ENCODE measurements around the gene GJD3.

GJD3 gene

DNA sequence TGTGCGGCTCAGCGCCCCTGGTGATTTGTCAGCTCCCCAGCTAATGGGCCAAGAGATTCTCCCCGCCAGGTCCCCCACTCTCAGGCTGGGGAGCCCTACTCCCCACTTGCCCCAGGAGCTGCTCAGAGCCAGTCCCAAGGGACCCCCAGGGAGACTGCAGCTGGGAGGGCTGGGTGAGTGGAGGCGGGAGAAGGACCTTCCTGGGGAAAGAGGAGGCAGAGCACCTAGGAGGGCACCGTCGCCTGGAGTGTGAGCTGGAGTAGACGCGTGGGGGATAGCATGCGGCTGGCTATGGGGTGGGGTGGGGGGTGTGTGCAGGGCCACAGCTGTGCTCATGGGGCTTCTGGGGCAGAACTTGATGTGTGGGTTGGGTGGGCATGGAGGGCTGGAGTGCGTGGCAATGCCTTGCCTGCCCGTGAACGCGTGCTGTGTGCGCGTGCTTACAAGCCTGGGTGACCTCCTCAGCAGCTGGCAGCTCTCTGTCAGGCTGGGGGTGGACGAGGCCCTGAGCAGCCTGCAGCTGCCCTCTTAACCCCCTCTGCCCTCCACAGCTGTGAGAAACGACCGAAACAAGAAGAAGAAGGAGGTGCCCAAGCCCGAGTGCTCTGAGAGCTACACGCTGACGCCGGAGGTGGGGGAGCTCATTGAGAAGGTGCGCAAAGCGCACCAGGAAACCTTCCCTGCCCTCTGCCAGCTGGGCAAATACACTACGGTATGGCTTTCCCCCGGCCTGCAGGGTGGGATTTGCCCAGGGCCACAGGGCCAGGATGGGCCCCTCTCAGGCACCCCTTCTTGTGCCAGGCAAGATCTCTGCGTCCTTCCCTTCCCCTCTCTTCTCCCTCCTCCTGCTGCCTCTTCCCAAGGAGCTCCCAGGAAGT is 12.9 kb downstream of the GJD3 start:
- DNase-seq (ENCODE audit: low read depth in 2 of 2) = no peak

DNA sequence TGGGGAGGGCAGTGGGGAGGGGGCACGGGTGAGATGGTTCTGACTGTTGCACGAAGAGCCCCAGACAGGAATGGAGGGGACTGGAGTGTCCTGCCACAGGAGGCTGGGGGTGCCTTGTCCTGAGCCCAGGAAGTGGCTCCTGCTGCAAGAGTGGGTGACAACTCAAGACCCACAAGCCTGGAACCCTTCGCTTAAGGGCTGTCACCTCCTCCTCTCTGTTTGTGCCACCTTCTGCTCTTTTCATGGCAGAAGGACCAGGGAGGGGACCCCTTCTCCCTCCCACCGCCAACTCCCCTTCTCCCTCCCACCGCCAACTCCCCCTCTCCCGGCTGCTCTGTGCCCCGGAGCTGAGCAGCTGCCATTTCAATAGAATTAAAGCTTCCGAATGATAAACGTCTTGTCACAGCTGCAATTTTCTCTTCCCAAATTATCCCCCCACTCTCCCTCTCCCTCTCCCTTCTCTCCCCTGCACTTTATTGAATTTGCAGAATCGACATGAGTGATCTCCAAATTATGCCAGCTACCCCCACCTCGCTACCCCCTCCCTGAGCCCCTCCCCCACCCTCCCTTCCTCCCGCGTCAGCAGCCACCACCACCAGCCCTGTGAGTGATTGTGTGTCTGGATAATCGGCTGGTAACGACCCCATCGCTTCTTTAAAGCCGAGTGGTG is 13.7 kb downstream of the GJD3 start:
- no peak for DNase-seq (ENCODE audit: low read depth in 2 of 2)

DNA sequence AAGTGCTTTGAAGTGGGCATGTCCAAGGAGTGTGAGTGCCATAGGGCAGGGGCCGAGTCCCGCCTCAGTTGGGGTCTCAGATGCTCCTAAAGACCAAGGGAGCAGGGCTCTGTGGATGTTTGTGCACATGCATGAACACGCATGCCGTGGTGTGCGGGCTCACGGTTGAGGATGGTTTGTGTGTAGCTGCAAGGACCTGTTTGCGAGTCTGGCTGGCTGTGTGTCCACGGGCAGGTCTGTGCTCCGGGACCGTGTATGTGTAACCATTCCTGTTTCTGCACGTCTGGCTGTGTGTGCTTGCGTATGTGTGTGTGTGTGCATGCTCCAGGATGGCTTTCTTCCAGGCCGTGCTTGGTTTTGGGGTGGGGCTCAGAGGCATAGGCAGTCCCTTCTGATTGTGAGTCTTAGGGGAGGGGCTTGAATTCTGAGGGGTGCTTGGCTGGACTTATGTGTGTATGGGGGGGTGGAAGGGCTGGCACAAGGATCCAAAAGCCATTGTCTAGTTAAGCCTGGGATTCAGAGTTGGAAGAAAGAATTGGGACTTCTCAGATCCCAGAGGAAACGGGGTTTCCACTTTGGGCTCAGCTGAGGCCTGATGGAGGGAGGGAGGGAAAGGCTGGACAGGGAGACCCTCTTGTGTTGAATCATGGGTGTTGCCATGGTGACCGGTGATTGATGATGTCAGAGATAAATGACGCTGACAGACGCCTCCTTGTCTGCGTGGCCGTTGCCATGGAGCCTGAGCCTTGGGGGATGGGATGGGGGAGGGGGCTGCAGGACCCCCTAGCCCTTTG is 14.4 kb downstream of the GJD3 start:
- no peak for DNase-seq (ENCODE audit: low read depth in 2 of 2)

DNA sequence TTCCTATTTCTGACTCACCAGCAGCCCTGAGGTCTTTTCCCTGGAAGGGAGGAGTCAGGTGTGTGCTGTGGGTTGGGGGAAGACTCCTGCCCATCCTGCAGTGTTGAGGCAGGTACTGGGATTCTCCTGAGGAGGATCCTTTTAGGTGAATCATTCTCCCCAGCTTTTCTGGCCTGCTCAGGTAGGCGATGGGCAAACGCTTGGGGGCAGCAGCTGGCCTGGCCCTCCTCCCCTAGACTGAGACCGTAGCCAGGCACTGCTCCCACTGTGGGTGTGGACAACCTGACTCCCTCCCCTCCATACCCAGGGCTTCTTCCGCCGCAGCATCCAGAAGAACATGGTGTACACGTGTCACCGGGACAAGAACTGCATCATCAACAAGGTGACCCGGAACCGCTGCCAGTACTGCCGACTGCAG is 15.1 kb downstream of the GJD3 start:
- DNase-seq (ENCODE audit: low read depth in 2 of 2) = no peak

DNA sequence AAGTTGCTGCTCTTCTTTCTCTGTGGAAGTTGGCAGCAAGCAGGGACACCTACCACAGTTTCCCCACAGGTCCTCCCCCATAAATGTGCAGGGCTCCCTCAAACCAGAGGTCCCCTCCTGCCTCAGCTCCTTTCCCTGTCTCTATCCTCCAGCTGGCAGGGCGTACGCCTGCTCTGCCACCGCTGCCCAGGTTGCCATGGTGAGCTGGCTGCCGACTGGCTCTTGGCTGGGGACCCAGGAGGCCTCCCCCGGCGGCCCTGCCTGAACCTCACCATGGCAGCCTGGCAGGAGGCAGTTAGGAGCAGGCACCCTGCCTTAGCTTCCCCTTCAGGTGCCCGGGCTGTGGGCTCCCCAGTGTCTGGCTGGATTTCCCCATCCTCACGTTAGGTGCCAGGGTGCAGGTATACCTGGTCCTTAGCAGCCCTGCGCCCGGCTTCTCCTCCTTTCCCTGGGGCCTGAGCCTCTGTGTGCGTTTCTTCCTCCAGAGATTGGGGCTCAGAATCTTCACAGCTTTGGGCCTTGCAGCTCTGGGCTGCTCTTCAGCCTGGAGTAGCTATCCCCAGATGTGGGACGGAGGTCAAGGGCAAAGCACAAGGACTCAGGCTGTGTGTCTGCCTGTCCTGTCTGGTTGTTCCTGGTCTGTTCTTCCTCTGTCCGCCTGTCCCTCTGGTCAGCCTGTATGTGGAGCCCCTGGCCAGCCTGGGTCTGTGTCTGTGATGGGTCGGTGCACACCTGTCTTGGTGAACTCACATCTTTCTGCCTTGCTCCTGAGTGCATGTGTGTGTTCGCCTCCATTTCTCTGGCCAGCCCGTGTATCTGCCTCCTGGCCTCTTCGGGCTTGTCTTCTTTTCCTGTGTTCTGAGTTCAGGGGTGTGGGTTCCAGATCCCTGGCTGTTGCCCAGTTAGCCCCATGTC is 15.7 kb downstream of the GJD3 start:
- DNase-seq (ENCODE audit: low read depth in 2 of 2) = no peak

DNA sequence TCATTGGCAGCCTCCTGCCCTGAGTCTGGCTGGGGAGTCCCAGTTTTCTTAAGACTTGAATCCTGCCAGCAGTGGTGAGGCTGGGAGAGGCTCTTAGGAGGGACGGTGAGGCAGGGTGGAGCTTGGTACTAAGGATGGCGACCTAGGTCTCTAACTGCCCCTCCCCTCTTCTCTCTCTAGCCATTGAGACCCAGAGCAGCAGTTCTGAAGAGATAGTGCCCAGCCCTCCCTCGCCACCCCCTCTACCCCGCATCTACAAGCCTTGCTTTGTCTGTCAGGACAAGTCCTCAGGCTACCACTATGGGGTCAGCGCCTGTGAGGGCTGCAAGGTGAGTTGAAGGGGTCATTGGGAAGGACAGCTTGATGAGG is 16.4 kb downstream of the GJD3 start:
- no peak for DNase-seq (ENCODE audit: low read depth in 2 of 2)

DNA sequence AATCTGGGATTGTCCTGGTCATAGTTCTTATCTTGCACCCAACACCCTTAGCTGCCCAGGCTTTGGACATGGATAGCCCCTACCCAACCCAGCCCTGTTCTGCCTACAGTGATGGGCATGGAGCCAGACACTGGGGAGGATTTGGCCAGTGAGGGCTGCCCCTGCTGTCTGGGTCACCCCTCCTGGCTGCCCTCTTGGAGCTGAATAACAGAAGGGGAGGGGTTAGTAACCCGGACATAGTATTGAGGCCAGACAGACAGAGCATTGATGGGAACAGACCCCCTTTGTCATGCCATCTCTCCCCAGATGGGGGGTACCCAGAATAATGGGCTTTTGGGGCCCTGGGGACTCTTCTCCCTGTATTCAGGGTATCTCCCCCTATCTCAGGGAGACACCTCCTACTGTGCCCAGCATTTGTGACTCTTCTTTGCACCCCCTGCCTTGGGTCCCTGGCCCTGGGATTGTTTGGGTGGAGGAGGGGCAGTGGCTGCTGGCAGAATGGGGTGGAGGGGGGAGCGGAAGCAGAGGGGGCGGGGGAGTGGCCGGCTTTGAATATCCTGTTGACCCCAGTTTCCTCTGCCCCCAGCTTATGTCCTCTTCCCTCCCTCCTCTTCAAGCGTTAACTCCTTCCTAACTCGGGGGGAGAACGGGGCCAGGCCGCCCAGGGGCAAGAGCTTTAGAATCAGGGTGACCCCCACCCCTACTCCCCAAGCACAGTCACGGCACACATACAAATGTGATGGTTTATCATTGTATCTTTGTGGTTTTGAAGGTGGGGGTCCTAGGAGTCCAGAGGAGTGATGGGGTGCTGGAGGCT is 17.0 kb downstream of the GJD3 start:
- DNase-seq (ENCODE audit: low read depth in 2 of 2) = no peak

DNA sequence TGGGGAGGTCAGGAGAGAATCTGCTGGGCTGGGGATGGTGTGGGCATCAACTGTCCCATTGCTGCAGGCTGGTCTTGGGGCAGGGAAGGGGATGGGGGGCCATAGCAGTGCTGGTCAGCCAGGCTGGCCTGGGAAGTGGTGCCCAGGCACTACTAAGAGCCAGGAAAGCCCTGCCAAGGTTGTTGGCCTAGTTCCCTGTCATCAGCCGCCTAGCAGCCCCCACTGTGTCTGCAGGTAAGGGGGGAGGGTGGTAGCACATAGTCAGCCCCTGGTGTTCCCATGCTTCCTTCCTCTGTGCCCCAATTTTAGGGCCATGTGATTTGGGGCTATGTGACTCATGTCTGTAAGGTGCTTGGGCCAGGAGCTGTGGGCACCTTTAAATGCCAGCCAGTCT is 17.8 kb downstream of the GJD3 start:
- DNase-seq (ENCODE audit: low read depth in 2 of 2) = no peak

DNA sequence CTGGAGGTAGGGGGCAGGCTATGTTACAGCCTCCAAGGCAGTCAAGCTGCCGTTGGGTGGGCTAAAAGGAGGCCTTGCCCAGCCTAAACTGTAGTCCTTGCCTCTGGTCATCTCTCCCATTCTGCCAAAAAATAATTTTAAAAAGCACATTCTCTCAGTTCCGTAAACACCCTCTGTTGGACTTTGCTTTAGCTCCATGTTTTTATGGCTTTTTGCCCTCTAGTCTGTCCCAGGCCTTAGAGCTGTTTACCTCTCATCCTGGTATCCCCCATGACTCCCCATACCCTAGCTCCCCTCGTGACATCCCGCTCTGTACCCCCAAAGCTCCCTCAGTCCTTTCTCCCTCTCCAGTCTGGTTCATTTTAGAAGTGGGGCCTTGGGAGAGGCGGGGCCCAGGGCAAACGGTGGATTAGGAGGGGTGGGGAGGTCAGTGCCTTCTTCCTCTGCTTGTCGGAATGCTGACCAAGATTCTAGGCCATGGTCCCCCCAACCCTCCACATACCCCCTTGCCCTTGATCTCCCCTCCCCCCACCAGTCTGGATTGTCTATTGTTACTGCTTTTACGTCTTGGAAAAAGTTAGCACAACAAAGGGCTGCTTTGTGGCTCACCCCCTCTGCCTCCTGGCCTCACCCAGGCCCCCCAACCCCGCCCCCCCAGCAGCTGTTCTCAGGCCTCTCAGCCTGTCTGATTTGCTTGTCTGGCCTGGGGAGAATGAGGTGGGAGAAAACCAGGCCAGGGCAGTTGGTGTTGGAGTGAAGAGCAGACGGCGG is 18.4 kb downstream of the GJD3 start:
- DNase-seq (ENCODE audit: low read depth in 2 of 2) = no peak

DNA sequence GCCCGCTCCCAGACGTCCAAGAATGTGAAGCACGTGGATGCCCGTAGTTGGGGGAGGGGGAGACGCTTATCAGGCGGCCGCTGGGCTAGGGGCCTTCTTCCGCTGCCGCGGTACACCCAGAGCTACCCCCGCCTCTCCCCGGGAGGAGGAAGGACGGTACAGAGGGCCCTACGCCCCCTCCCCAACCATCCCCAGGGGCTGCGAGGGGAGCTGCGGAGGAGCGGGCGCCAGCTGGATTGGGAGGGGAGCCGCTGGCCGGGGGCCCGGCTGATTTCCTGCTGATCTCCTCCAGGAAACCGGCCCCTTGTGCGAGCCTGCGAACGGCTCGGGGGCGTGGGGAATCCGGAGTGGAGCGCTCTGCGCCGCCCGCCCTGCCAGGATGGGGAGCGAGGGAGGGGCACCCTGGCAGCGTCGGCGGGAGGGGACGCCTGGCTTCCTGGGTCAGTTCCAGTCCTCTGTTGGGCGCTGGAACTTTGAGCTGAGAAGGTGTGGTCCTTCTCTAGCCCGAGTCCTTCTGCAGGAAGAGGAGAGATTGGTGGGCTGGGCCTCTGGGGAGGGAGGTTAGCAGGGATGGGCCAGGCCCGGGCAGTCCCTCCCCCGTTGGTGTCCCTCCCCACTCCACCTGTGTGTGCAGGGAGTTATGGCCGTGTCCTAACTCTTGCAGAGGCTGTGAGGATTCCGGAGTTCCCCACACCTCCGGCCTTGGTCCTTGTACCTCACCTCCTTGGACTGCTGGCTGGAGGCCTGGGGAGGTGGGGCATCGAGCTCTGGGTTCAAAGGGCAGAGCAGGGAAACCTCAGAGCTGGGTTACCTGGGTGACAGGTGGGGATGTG is 19.2 kb downstream of the GJD3 start:
- no peak for DNase-seq (ENCODE audit: low read depth in 2 of 2)

DNA sequence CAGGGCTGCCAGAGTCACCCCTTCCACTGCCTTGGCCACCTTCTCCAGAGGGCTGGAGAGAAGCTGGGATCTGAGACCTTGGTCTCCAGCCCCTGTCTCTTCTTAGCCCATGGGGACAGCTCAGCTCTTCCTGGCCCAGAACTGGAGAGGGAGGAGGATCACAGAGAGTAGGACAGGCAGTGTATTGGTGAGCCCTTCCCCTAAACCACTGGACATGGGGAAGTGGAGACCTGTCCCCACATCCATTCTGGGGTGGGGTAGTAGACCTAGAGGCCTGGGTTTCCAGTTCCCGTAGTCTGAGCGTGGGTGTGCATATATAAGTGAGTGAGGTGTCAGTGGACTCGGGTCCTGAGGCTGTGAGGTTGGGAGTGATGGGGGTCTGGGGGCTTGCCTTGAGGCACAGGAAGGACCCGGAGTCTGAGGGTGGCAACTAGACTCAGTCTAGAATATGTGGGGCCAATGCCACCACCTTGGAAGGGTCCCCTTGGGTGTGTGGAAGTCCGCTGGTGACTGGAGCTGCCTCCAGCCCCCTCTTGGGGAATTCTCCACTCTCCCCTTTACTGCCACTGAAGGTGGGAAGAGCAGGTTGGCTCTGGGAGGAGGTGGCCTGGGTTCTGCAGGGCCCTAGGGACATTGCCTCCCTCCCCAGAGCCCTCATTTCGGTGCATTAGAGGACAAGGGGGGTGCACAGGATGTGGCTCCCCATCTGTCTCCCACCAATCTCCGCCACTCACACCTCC is 19.9 kb downstream of the GJD3 start:
- DNase-seq (ENCODE audit: low read depth in 2 of 2) = no peak

DNA sequence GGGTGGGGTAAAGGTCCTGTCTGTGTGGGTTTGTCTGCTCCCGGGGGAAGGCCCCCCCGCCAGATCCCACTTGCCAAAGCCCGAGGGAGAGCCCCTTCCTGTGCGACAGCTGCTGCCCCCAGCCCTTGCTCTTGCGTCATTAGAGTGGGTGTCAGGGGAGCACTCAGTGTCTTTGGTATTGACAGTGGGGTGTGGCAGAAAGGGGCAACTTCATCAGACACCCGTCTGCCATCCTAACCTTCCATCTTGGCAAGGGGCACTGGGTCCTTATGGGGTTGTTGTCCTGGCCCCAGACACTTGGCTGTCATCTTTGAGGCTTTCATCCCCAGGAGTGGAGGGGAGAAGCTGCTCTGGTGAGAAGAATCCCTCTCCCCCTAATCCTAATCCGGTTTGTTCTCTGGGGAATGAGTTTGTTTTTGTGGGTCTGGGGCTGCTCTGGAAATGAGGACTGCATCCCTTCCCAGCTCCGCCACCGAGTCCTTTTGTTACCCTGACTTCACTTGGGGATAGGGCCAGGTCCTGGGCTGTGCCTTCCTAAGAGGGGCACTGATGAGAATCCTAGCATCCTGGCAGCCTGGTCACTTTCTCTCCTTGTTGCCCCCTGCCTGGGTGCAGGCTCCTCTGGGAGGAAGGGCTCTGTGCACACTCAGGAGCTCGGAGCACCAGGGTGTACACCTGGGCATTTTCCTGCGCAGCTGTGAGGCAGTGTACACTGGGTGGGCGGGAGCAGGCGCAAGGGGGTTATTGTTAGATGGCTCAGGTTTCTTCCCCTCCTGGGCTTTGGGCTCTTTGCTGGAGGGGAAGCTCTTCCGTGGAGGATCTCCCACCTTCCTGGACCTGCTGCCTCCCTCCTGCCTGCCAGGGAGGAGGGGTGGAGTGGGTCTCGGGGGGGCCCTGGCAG is 21.1 kb downstream of the GJD3 start:
- DNase-seq (ENCODE audit: low read depth in 2 of 2) = no peak

DNA sequence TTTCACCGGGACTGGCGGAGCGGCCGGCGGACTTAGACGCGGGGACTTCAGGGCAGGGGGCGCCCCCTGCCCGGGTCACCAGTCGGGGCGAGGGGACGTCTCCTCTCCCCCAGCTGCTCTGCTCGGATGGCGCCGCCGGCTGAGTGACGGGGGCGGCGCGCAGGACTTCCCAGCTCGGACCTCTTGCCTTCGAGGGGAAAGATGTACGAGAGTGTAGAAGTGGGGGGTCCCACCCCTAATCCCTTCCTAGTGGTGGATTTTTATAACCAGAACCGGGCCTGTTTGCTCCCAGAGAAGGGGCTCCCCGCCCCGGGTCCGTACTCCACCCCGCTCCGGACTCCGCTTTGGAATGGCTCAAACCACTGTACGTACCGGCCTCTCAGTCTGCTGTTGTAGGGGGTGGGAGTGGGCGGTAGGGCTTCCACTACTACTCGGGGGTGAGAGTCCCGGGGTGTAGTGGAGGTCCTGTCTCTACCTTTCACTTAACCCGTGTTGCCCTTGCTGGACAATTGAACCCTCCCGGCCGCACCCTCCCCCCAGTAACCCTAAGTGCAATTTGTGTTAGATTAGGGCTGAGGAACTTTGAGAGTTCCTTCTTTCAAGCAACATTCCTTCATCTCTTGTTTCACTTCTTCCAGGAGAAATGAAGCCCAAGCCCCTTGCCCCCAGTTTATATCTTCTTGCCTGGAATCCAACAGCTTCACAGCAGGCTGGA is 21.9 kb downstream of the GJD3 start:
- DNase-seq (ENCODE audit: low read depth in 2 of 2) = no peak

DNA sequence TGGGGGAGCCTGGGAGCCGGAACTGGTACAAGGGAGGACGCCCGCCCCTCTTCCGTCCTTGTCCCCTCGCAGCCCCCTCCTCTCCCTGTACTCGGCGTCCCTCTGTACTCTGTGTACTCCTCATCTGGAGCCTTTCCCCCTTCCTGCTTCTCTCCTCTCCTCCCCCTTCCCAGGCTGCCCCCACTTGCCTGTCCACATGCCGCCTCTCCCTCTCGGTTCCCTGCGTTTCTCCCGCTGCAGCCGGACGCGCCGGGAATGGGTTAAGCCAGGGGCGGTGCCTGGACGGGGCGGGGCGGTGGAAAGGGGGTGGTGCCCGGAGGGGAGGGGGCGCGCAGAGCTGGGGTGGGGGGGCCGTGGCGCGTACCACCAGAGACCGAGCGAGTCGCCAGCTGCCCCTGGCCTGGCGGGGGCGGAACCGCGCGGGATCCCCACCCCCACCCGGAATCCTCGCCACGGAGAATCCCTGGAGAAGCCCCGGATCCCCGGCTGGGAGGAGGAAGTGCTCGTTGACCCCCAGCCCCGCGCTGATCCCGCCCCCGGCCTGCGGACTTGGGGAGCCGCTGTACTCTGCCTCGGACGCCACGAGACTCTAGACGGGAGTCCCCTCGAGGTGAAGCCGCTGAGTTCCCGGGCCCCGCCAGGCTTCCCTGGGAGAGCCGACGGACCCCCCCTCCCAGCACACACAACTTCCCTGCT is 22.6 kb downstream of the GJD3 start:
- no peak for DNase-seq (ENCODE audit: low read depth in 2 of 2)

DNA sequence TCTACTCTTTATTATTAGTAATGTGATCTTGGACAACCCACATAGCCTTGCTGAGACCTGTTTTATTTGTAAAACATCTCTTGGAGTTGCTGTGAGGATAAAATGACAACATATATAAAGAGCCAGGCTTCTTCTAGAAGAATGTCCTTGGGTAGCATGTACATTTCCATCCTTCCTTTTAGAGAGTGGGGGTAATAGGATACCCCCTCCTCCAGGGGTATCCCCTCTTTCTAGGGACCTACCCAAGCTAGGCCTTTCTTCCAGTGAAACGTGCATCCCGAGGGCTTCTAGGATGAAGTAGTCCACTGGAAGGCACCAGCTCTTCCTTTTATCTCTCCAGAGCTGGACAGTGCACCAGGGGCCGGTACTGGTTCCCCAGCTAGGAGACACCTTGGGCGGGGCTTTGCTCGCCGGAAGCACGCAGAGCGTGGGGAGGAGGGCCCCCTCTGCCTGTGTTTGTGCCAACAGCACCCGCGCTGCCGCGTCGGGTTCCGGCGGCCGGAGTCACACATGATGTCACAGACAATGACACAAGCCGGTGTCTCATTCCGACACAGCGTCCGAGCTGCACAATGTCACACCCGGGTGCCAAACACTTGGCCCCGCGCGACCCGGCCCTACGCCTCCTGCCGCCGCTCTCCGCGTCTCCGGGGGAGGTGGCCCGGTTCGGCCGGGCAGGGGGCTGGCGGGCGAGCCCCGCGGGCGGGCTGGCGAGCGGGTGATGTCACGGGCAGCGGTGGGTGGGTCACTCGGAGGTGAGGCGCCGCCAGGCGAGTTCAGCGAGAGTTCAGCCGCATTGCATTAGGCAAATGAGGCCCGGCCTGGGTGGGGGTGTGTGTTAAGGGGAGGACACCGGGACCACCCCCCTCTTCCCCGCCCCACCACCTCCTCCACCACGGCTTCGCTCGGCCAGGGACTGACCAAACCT is 23.4 kb downstream of the GJD3 start:
- DNase-seq (ENCODE audit: low read depth in 2 of 2) = peak; percentile 71 to 77
